IPS-18a (cell line): ENCODE data around the gene TUBA1C.
A peak's percentile ranks its signal among the peaks of the same experiment; 100 is the strongest.
"Not testable (repeated sequence)": the region's sequence is repeated elsewhere in the genome, so short reads cannot be mapped to it uniquely, and the experiment has no call there.

Experiments
- H3K27ac ChIP-seq: one replicate; pipeline ENCODE4 v1.5.1; 2013; ENCODE audit warnings: low read length
- H3K27me3 ChIP-seq: one replicate; pipeline ENCODE4 v1.6.1; 2013; ENCODE audit warnings: mild to moderate bottlenecking, low read length; ENCODE audit not compliant: control insufficient read depth, insufficient read depth
- H3K36me3 ChIP-seq: one replicate; pipeline ENCODE4 v1.6.1; 2013; ENCODE audit warnings: low read depth, low read length; ENCODE audit not compliant: control insufficient read depth
- H3K4me1 ChIP-seq: one replicate; pipeline ENCODE4 v1.6.1; 2013; ENCODE audit warnings: low read depth, low read length; ENCODE audit not compliant: control insufficient read depth
- H3K4me3 ChIP-seq: one replicate; pipeline ENCODE4 v1.5.1; 2013; ENCODE audit warnings: low read length
- H3K9ac ChIP-seq: one replicate; pipeline ENCODE4 v1.6.1; 2013; ENCODE audit warnings: mild to moderate bottlenecking, low read length, moderate library complexity
- H3K9me3 ChIP-seq: one replicate; pipeline ENCODE4 v1.6.1; 2013; ENCODE audit warnings: low read depth, low read length; ENCODE audit not compliant: control insufficient read depth

TUBA1C gene

GRCh38 chr12:49274396-49275069, 9.7 kb downstream of the TUBA1C start:
- Histone ChIP-seq H3K9me3 (no peaks in the 10 kb centered on the region), H3K9ac (no peak overlapping the region), H3K4me3 (no peak overlapping the region), H3K4me1 (peaks cover 2% of the 10 kb centered on the region), H3K36me3 (peaks cover 41% of the 10 kb centered on the region), H3K27me3 (no peaks in the 10 kb centered on the region), H3K27ac (no peak overlapping the region)

GRCh38 chr12:49276304-49277290, 11.7 kb downstream of the TUBA1C start:
- Histone ChIP-seq H3K36me3 (peaks cover 21% of the 10 kb centered on the region), H3K9me3 (no peaks in the 10 kb centered on the region), H3K9ac (no peak overlapping the region), H3K27ac (no peak overlapping the region), H3K4me1 (peaks cover 9% of the 10 kb centered on the region), H3K4me3 (no peak overlapping the region), H3K27me3 (no peaks in the 10 kb centered on the region)

GRCh38 chr12:49277466-49277865, 12.6 kb downstream of the TUBA1C start:
- peaks cover 9% of the 10 kb centered on the region for H3K4me1 ChIP-seq
- H3K27me3 ChIP-seq: no peaks in the 10 kb centered on the region
- peaks cover 15% of the 10 kb centered on the region for H3K36me3 ChIP-seq
- no peak overlapping the region for H3K27ac ChIP-seq
- no peak overlapping the region for H3K9ac ChIP-seq
- no peak overlapping the region for H3K4me3 ChIP-seq
- no peaks in the 10 kb centered on the region for H3K9me3 ChIP-seq

GRCh38 chr12:49279706-49280159, 14.9 kb downstream of the TUBA1C start:
- H3K4me1 ChIP-seq: peaks cover 9% of the 10 kb centered on the region
- H3K36me3 ChIP-seq: no peaks in the 10 kb centered on the region
- H3K9me3 ChIP-seq: no peaks in the 10 kb centered on the region
- H3K4me3 ChIP-seq: no peak overlapping the region
- no peak overlapping the region for H3K27ac ChIP-seq
- no peaks in the 10 kb centered on the region for H3K27me3 ChIP-seq
- H3K9ac ChIP-seq: peak overlapping the region; percentile 9

- H3K4me1 ChIP-seq, H3K9me3 ChIP-seq, H3K27me3 ChIP-seq, H3K36me3 ChIP-seq, H3K4me3 ChIP-seq, H3K27ac ChIP-seq, H3K9ac ChIP-seq: not testable (repeated sequence)
These were observed 15.7 kb downstream of the TUBA1C start for GRCh38 chr12:49280545-49280944.

GRCh38 chr12:49282302-49282701, 17.4 kb downstream of the TUBA1C start:
- Histone ChIP-seq H3K36me3 (no peaks in the 10 kb centered on the region), H3K4me1 (peaks cover 9% of the 10 kb centered on the region), H3K27ac (no peak overlapping the region), H3K9me3 (no peaks in the 10 kb centered on the region), H3K4me3 (no peak overlapping the region), H3K9ac (no peak overlapping the region), H3K27me3 (peaks cover 5% of the 10 kb centered on the region)

- H3K9me3 ChIP-seq, H3K4me1 ChIP-seq, H3K36me3 ChIP-seq, H3K27me3 ChIP-seq, H3K27ac ChIP-seq, H3K9ac ChIP-seq, H3K4me3 ChIP-seq: not testable (repeated sequence)
These were observed 18.0 kb downstream of the TUBA1C start for GRCh38 chr12:49282740-49283375.

- no peaks in the 10 kb centered on the region for H3K36me3 ChIP-seq
- no peak overlapping the region for H3K9ac ChIP-seq
- H3K27me3 ChIP-seq: peaks cover 16% of the 10 kb centered on the region
- peaks cover 9% of the 10 kb centered on the region for H3K4me1 ChIP-seq
- no peak overlapping the region for H3K4me3 ChIP-seq
- H3K27ac ChIP-seq: no peak overlapping the region
- no peaks in the 10 kb centered on the region for H3K9me3 ChIP-seq
These were observed 18.9 kb downstream of the TUBA1C start for GRCh38 chr12:49283541-49284429.

- Histone ChIP-seq H3K9me3 (no peaks in the 10 kb centered on the region), H3K9ac (no peak overlapping the region), H3K4me1 (peaks cover 6% of the 10 kb centered on the region), H3K36me3 (no peaks in the 10 kb centered on the region), H3K27me3 (peaks cover 21% of the 10 kb centered on the region), H3K27ac (no peak overlapping the region), H3K4me3 (no peak overlapping the region)
These were observed 19.8 kb downstream of the TUBA1C start for GRCh38 chr12:49284672-49285071.

GRCh38 chr12:49287876-49288275, 23.0 kb downstream of the TUBA1C start:
- no peaks in the 10 kb centered on the region for H3K36me3 ChIP-seq
- peaks cover under 1% of the 10 kb centered on the region for H3K4me1 ChIP-seq
- no peak overlapping the region for H3K27ac ChIP-seq
- no peaks in the 10 kb centered on the region for H3K9me3 ChIP-seq
- no peak overlapping the region for H3K4me3 ChIP-seq
- H3K9ac ChIP-seq: no peak overlapping the region
- H3K27me3 ChIP-seq: peaks cover 33% of the 10 kb centered on the region
